ENCODE data around the gene ACADS.
"Not testable (repeated sequence)": the region's sequence is repeated elsewhere in the genome, so short reads cannot be mapped to it uniquely, and the experiment has no call there.

The ACADS gene

DNA sequence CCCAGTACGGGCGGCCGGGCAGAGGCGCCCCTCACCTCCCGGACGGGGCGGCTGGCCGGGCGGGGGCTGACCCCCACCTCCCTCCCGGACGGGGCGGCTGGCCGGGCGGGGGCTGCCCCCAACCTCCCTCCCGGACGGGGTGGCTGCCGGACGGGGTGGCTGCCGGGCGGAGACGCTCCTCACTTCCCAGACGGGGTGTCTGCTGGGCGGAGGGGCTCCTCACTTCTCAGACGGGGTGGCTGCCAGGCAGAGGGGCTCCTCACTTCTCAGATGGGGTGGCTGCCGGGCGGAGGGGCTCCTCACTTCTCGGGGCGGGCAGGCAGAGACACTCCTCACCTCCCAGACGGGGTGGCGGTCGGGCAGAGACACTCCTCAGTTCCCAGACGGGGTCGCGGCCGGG is 6.6 kb downstream of the ACADS start:
- not testable (repeated sequence) for DNase-seq (ENCODE audit: low read depth)

DNA sequence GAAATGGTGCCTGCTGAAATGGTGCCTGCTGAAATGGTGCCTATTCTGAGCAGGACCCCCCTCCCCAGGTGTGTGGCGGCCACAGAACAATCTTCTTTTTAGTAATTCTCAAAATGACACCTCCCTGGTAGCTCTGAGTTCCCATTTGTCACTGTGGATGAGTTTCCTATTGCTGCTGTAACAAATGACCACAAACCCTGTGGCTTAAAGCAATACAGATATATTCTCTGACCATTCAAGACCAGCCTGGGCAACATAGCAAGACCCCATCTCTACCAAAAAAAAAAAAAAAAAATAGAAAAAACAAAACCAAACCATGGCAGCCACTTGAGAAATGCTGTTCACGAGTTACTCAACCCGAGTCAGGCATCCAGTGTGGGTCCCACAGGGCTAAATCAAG is 7.9 kb downstream of the ACADS start:
- DNase-seq (ENCODE audit: low read depth) = no peak

- DNase-seq (ENCODE audit: low read depth) = no peak
Observed at GRCh38 chr12:120734210-120734609, 8.6 kb downstream of the ACADS start.

DNA sequence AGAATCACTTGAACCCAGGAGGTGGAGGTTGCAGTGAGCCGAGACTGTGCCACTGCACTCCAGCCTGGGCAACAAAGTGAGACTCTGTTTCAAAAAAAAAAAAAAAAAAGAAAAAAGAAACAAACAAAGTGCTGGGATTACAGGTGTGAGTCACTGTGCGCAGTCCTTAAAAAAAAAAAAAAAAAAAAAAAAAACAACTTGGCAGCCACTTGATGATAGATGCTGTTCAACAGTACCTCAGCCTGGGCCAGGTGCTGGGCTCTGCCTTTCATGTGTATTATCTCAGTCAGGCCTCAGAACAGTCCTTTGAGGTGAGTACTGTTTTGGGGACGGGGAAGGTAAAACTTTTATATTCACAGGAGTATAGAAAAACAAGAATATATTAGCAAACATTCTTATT is 9.6 kb downstream of the ACADS start:
- DNase-seq (ENCODE audit: low read depth) = no peak

- DNase-seq (ENCODE audit: low read depth) = no peak
Observed at GRCh38 chr12:120736404-120737331, 11.0 kb downstream of the ACADS start.

GRCh38 chr12:120737557-120738251 is 12.1 kb downstream of the ACADS start:
- DNase-seq (ENCODE audit: low read depth) = no peak

DNA sequence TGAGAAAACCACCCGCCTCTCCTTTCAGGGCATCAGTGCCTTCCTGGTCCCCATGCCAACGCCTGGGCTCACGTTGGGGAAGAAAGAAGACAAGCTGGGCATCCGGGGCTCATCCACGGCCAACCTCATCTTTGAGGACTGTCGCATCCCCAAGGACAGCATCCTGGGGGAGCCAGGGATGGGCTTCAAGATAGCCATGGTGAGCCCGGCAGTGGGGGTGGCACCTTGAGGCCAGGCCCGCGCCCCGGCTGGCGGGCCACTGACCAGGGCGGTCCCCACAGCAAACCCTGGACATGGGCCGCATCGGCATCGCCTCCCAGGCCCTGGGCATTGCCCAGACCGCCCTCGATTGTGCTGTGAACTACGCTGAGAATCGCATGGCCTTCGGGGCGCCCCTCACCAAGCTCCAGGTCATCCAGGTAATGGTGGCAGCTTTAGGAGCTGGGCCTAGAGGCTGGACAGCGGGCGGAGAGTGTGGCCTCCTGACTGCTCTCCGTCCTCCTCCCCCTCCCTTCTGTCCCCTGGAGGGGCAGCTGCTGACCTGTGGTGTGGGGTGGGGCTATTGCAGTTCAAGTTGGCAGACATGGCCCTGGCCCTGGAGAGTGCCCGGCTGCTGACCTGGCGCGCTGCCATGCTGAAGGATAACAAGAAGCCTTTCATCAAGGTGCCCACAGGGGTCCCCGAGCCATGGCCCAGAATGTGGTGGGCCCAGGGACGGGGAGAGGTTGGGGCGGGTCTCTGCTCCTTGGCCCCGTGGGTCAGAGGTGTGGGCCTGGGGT is 12.8 kb downstream of the ACADS start:
- DNase-seq (ENCODE audit: low read depth) = no peak

- no peak for DNase-seq (ENCODE audit: low read depth)
Observed at GRCh38 chr12:120739031-120739762, 13.6 kb downstream of the ACADS start.

- no peak for DNase-seq (ENCODE audit: low read depth)
Observed at GRCh38 chr12:120739821-120740613, 14.4 kb downstream of the ACADS start.

DNA sequence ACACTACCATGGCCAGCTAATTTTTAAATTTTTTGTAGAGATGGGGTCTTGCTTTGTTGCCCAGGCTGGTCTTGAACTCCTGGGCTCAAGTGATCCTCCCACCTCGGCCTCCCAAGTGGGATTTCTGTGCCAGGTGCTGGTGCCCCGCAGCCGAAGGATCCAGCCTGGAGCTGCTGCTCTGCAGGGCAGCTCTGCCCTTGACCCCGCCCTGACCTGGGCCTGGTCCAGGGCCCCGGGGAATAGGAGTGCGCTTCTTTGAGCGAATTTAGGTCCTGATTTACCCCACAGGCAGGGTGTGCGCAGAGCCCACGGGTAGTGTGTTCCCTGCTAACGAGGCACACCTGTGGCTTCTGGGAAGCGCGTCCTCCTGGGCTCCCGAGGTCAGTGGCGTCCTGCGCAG is 15.2 kb downstream of the ACADS start:
- no peak for DNase-seq (ENCODE audit: low read depth)

DNA sequence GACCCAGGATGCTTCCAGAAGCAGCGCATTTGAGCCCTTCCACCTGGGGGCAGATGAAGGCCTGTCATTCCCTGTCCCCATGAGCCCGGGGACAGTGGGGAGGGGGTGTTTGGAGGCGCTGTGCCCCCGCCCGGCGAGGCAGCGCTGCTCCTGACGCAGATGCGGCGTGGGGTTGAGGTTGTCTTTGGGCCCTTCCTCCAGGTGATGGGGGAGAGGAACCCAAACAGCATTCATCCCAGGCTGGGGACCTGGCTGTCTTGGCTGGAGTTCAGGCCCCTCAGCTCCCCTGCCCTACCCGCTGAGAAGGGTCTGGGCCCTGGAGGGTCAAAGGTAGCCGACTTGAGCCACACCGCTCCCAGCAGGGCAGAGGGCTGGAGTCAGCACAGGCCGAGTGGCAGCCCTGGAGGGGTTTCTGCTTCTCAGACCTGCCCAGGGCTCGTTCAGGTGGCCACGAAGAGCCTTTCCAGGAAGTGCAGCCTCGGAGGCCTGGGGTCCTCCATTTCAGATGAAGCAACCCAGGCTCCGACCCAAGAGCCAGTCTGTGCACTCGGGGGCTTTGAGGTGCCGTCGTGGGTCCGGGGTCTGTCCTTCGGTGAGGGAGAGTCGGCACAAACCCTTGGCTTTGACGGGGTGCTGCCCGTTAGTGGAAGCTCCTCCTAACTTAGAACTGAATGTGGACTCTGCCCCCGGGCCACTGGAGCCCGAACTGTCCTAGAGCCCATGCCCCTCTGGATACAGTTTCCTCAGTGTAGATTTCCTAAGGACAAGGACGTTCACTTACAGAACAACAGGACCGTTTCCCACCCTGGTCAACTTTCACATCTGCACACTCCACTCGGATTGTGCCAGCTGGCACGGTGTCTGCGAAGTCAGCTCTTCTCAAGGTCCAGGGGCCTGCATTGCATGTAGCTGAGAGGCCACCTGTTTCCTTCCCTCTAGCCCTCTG is 16.1 kb downstream of the ACADS start:
- DNase-seq (ENCODE audit: low read depth) = no peak

DNA sequence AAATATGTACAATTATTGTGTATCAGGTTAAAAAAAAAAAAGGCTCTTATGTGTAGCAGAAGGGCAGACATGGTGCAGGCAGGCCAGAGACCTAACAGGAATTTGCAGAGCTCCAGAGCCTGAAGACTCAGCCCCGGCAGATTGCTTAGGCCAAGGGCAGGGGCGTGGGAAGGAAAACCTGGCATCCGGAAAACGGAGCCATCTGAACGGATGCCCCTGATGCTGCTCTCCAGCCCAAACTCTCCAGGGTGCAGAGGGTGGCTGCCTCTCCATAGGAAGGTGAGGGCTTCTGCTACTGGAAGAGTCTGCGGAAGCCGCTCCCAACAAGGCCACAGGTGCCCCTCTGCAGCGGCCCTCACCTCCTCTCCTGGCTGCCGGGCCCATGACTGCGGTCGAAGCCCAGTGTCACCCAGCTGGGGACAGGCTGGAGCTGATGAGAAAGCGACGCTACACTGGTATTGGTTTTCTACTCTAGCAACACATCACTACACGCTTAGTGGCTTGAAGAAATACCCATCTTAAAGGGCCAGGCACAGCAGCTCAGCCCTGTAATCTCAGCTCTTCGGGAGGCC is 19.4 kb downstream of the ACADS start:
- no peak for DNase-seq (ENCODE audit: low read depth)

GRCh38 chr12:120748242-120748641 is 22.6 kb downstream of the ACADS start:
- no peak for DNase-seq (ENCODE audit: low read depth)

GRCh38 chr12:120749256-120749655 is 23.6 kb downstream of the ACADS start:
- DNase-seq (ENCODE audit: low read depth) = no peak

GRCh38 chr12:120750806-120751205 is 25.2 kb downstream of the ACADS start:
- no peak for DNase-seq (ENCODE audit: low read depth)

GRCh38 chr12:120751389-120751788 is 25.8 kb downstream of the ACADS start:
- no peak for DNase-seq (ENCODE audit: low read depth)

DNA sequence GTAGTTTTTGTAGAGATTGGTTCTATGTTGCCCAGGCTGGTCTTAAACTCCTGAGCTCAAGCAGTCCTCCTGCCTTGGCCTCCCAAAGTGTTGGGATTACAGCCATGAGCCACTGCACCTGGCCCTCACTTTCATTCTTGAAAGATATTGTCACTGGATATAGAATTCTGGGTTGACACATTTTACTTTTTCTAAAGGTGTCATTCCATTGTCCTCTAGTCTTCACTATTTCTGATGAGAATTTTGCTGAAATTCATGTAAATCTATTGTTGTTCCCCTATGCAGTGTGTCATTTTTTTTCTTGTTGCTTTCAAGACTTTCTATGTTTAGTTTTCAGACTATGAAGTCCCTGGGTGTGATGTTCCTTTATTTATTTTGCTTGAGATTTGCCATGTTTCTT is 29.2 kb downstream of the ACADS start:
- DNase-seq (ENCODE audit: low read depth) = no peak

DNA sequence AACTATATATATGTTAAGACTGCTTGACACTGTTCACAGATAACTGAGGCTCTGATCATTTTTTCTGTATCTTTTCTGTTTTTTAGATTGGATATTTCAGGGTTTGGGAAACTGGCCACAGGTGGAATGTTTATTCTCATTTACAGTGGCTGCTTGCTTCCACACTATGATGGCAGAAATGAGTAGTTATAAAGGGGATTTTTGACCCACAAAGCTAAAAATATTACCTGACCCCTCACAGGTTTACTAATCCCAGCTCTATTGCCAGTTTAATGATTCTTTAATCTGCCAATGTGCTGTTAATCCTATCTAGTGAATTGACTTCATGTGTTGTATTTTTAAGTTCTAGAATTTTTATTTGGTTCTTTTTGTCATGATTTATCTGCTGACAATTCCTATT is 29.6 kb downstream of the ACADS start:
- no peak for DNase-seq (ENCODE audit: low read depth)

DNA sequence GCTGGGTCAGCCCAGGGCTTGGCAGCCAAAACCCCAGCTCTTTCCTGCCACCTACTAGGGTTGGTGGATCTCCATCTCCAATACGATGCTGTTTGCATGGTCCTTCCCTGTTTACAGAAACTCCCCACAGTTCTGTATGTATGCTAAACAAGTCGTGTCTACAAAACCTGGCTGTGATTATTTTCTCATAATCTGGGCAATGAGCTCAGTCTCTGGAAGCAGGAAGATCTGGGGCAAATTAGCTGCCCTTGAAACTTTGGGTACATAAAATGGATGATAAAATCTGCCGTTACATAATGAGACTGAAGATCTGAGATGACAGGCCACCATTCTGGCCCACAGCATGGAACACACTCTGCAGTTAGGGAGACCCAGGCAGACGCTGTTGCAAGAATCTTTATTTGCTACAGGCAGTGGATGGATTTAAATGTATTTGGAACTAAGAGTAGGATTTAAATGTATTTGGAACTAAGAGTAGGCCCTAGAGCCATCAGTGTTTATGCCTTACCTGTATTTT is 31.7 kb downstream of the ACADS start:
- DNase-seq (ENCODE audit: low read depth) = no peak

Measured in fibroblast of the conjunctiva (primary cell).